Measurements from ENCODE around the gene FLNC.

The FLNC gene

GRCh38 chr7:128890306-128891109 lies 60.3 kb downstream of the FLNC start:
- DNase-seq (ENCODE audit: low spot score) (no peak), FAIRE-seq (no peak)

DNA sequence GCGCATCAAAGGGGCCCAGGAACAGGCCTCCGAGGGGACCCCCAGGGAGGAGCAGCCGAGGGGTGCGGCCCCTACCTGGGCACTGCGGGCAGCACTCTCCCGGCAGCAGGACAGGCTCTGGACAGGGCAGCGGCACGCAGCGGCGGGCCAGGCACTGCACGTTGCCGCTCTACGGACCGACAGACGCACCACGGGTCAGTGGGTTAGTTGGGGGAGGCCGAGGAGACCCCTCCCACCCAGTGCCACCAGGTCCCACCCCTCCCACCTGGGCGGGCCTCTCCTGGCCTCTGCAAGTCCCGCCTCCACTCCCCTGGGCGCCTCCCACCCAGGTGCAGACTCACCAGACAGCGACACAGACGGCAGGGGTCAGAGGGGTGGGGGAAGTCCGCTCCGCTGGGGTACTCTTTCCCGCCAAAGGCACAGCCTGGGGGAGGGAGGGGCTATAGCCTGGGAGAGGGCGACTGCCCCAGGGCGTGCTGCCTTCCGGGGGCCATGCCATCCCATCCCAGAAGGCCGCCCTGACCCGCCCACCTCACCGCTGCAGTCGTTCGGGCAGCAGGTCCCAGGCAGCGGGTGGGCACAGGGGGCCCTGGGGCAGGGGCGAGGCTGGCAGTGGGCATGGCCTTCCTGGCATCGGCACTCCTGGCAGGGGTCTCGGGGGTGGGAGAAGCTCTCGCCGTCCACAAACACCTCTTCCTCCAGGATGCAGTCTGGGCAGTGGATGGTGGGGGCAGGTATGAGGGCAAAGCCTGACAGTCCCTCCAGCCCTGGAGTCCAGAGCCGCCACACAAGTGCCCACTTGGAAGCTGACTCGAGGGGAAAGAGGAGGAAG lies 61.1 kb downstream of the FLNC start:
- FAIRE-seq (no peak), DNase-seq (ENCODE audit: low spot score) (no peak)

- no peak for DNase-seq (ENCODE audit: low spot score)
- no peak for FAIRE-seq
These were observed 61.7 kb downstream of the FLNC start for GRCh38 chr7:128891942-128892269.

- DNase-seq (ENCODE audit: low spot score) (no peak), FAIRE-seq (no peak)
These were observed 62.5 kb downstream of the FLNC start for GRCh38 chr7:128892521-128893250.

GRCh38 chr7:128893251-128894100 lies 63.3 kb downstream of the FLNC start:
- FAIRE-seq (no peak), DNase-seq (ENCODE audit: low spot score) (no peak)

DNA sequence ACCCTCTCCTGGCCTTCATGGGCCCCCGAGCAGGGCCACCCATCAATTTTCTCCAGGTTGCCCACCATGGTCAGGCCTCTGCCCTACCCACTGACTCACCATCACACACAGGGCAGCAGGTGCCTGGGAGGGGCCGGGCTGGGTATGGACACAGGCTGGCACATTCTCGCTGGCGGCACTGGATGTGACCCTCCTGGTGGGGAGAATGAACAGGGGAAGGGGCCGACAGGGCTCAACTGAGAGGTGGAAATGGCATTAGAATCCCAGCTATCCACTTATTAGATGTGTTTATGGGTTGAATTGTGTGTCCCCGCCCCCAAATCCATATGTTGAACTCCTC lies 63.9 kb downstream of the FLNC start:
- FAIRE-seq (no peak), DNase-seq (ENCODE audit: low spot score) (no peak)

GRCh38 chr7:128895320-128895719 lies 65.1 kb downstream of the FLNC start:
- FAIRE-seq, result no peak
- no peak for DNase-seq (ENCODE audit: low spot score)

- no peak for FAIRE-seq
- DNase-seq (ENCODE audit: low spot score), result no peak
These were observed 69.2 kb downstream of the FLNC start for GRCh38 chr7:128899392-128899791.

- DNase-seq (ENCODE audit: low spot score) (no peak), FAIRE-seq (no peak)
These were observed 70.0 kb downstream of the FLNC start for GRCh38 chr7:128900237-128900636.

DNA sequence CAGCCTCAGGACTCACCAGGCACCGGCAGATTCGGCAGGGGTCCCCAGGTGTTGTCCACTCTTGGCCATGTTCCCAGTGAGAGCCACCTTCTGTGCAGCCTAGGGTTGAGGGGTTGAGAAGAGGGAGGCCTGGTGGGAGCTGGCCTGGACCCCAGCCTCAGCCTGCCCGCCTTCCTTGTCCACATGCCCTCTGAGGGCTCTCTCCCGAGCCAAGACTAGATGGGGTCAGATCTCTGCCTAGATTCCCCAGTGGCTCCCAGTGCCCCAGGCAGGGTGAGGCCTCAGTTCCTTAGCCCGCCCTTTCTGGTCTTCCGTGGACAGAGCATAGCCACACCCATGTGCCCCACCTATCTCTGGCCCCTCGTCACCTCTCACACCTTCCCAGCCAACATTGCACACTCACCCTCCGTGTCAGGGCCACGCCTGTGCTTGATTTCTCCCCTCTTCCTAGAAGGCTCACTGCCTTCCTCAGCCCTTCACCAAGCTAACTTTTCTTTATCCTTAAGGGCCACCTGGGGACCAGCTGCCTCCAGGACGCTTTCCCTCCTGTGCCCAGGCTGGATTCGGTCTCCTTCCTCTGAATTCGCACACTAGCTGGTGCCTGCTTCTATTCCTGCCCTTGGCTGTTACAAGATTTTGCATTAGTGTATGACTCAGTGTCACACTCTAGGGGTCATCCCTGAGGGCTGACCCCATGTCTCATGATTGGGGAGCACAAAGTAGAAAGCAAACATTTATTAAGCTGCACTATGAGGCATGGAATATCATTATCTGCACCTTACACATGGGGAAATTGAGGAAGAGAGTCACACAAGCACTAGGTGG lies 72.8 kb downstream of the FLNC start:
- FAIRE-seq (peak; percentile 65), DNase-seq (ENCODE audit: low spot score) (peak; percentile 46)

- DNase-seq (ENCODE audit: low spot score) (no peak), FAIRE-seq (no peak)
These were observed 73.6 kb downstream of the FLNC start for GRCh38 chr7:128903621-128904361.

DNA sequence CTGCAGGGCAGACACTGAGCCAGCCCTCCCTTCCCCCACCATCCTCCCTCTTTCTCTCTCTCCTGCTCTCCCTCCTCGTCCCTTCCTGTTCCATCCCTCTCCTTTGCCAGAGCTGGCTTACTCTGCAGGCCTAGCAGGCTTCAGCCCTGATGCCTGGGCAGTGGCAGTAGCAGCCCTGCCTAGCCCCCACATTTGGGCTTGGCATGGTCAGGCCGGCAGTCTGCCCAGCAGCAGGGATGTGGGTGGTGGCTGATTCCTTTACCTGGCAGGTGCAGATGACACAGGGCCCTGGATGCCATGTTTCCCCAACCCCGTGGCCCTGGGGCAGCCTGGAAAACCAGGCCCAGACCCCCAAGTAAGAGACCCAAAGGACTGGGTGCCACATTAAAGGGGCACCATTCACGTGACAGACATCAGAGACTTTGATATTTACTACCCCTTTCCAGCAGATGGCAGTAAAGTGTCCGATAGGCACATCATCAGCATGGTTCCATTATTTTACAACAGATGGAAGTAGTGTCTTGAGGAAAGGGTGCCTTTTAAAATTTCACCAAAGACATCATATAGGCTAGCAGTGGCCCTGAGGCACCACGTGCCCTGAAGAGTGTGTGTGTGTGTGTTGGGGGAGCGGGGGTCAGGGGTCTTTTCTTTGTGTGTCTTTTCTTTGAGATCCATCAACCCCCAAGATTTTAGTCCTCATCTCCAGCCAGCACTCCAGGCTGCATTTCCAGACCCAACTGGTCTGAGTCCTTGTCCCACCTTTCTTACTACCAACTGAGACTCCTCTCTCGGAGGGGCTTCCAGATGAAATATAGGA lies 74.4 kb downstream of the FLNC start:
- FAIRE-seq (peak; percentile 36), DNase-seq (ENCODE audit: low spot score) (peak; percentile 43)

GRCh38 chr7:128906001-128906765 lies 76.0 kb downstream of the FLNC start:
- DNase-seq (ENCODE audit: low spot score) (no peak), FAIRE-seq (no peak)

GRCh38 chr7:128906766-128907559 lies 76.8 kb downstream of the FLNC start:
- no peak for FAIRE-seq
- no peak for DNase-seq (ENCODE audit: low spot score)

All from RCC 7860 (cell line).